SW480 (cell line): ENCODE measurements around the gene SLC37A4.
"Not testable (repeated sequence)": the region's sequence is repeated elsewhere in the genome, so short reads cannot be mapped to it uniquely, and the experiment has no call there.

Experiments used
- DNase-seq: peaks from one replicate; pipeline ENCODE4 v3.0.0-alpha.2; 2016; ENCODE audit warnings: low spot score

Gene SLC37A4

DNA sequence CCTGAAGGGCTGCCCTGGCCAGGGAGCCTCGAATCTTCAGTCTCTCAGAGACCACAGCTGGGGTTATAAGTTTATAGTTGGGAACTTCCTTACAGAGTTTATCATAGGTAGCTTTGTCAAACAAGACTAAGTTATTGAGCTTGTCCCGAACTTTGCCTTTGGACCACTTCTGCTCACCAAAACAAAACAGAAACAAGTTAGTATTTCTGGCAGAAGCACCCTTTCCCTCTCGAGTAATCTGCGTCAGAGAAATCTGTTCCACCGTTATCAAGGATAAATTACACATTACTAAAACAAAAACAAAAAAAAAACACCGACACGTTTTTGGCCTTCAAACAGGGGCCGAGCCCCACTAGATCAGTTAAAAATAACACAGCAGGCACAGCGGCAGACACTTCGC lies 13.3 kb downstream of the SLC37A4 start:
- DNase-seq: not testable (repeated sequence)

DNA sequence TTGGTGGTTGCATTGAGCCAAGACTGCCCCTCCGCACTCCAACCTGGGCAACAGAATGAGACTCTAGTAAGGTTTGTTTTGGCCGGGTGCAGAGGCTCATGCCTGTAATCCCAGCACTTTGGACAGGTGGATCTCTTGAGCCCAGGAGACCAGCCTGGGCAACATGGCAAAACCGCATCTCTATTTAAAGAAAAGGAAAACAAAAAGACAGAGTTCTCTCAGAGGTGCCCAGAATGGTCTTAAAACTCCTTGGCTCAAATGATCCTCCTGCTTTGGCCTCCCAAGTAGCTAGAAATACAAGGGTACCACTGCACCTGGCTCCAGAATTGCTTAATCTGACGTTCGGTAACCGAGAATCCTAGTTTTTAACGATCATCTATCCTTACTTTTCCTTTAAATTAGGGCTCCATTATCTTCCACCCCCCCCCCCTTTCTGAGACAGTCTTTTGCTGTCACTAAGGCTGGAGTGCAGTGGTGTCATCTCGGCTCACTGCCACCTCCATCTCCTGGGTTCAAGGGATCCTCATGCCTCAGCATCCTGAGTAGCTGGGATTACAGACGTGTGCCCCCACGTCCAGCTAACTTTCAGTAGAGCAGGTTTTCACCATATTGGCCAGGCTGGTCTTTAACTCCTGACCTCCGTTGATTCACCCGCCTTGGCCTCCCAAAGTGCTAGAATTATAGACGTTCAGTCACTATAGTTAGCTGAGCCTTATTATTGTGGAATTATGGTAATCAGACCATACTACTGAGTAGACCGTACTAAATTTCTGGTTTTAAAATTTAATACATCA lies 14.3 kb downstream of the SLC37A4 start:
- no peak for DNase-seq

DNA sequence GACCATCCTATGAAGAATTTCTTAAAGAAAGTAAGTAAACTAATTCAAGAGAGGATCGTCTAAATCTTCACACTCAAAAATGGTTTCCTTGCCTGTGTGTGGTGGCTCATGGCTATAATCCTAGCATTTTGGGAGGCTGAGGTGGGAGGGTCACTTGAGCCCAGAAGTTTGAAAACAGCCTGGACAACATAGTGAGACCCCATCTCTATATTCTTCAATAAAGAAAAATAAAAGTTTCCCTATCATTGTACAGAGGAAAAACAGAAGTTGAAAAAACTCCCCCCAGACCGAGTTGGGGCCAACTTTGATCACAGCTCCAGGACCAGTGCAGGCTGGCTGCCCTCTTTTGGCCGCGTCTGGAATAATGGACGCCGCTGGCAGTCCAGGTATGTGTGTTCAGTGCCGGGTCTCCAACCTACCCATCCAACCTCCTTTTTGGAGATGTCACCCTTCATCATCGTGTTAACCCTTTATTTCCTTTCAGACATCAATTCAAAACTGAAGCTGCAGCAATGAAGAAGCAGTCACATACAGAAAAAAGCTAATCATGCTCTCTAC lies 15.5 kb downstream of the SLC37A4 start:
- DNase-seq: no peak

DNA sequence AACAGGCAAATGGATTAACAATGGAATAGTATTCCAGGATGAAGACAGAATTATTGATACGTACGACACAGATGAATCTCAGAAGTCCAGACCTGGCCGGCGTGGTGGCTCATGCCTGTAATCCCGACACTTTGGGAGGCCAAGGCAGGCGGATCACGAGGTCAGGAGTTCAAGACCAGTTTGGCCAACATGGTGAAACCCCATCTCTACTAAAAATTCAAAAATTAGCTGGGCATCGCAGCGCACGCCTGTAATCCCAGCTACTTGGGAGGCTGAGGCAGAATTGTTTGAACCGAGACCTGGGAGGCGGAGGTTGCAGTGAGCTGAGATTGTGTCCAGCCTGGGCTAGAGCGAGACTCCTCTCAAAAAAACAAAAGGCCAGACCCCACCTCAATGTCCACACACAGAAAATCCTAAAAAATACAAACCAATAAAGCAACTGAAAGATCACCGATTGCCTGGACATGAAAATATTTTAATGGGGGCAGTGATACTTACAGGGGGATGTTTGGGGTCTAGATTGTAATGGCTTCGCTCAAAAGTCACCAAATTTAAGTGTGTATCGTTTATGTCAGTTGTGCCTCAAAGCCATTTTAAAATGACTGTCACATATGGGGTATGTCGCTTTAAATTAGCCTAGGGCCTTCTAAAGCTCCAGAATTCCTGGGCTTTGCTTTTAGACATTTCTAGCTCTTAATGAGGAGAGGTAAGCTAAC lies 16.3 kb downstream of the SLC37A4 start:
- DNase-seq: no peak

DNA sequence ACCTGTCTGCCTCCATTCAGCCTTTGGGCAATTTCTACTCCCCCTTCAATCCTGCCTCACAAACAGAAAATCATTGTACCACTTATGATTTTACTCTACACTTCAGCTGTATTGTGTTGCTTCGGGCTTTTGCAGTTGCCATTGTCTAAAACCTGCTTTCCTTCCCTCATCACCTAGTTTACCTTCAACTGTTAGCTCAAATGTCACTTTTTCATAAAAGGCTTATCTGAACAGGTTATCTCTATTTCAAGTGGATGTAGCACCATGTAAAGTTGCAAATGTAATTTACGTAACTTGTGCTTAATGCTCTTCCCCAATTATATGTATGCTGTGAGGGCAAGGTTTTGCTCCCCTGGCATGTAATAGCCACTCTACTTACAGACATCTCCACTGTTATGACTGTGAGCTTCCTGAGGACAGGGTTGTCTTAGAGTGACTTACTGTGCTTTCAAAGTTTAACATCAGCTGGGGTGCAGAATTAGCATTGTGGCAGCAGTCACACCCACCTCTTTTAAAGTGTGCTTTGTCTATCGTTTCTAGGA lies 18.0 kb downstream of the SLC37A4 start:
- DNase-seq: no peak

DNA sequence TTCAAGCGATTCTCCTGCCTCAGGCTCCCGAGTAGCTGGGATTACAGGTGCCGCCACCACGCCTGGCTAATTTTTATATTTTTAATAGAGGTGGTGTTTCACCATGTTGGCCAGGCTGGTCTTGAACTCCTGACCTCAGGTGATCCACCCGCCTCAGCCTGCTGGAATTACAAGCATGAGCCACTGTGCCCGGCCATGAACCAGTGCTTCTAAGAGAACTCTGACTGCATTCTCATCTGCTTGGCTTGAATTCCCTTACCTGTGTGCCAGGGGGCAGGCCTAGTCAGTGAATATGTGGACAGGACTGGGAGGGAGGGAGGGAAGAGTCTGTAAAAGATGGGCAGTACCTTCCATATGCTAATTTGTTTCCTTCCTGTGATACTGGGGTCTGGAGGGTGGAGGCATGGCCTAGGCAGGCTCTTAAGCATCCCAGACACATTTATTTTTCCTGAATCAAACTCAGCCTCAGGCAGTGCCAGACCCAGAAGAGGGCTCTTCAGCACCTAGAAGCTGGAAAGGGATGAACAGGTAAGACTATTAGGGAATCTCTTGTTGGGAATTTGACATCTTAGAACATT lies 19.1 kb downstream of the SLC37A4 start:
- peak; percentile 34 for DNase-seq

DNA sequence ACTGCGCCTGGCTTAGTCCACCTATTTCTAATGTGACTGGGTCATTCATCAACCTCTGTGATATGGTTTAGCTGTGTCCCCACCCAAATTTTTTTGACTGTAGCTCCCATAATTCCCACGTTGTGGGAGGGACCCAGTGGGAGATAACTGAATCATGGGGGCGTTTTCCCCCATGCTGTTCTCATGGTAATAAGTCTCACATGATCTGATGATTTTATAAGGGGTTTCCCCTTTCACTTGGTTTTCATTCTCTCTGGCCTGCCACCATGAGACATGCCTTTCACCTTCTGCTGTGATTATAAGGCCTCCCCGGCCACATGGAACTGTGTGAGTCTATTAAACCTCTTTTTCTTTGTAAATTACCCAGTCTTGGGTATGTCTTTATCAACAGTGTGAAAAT lies 24.0 kb downstream of the SLC37A4 start:
- no peak for DNase-seq

DNA sequence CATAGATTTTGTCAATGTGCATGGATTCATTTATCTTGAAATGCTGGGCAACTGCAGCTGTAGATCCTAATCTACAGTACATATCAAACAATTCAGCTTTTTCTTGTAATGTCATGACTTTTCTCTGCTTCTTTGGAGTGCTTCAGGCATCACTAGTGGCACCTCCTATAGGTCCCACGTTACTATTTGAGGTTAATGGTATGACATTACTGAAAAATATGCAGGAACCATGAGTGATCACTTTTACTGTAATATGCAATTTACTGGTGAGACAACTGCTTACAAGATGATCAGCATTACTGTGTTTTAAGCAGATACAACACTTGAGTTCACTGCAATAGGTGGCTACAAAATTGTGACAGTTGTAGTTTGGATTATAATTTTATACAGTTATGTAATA lies 29.8 kb downstream of the SLC37A4 start:
- no peak for DNase-seq

DNA sequence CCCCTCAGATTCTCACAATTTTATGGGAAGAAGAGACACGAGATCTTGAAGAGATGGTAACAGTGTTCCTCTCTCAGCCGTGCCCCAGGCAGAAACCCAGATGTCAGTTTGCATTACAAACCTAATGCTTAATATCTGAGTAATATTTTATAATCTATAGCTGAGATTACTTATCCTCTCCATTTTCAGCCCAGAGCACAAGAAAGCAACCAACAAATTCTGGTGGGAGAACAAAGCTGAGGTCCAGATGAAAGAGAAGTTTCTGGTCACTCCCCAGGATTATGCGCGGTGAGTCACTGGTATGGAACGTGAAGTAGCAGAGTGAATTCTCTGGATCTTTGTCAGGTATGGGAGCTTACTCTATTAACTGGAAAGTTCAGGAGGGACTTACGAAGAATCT lies 31.9 kb downstream of the SLC37A4 start:
- DNase-seq: peak; percentile 93

DNA sequence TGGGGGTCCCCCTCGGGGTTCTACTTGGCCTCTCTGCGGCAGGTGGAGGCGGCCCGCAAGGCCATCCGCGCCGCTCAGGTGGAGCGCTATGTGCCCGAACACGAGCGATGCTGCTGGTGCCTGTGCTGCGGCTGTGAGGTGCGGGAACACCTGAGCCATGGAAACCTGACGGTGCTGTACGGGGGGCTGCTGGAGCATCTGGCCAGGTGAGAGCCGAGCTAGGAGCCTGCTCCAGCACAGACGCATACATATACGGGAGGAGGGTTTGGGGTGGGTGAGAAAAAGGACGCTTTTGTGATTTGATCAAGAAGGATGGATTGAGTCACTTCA lies 32.3 kb downstream of the SLC37A4 start:
- DNase-seq: peak; percentile 33

DNA sequence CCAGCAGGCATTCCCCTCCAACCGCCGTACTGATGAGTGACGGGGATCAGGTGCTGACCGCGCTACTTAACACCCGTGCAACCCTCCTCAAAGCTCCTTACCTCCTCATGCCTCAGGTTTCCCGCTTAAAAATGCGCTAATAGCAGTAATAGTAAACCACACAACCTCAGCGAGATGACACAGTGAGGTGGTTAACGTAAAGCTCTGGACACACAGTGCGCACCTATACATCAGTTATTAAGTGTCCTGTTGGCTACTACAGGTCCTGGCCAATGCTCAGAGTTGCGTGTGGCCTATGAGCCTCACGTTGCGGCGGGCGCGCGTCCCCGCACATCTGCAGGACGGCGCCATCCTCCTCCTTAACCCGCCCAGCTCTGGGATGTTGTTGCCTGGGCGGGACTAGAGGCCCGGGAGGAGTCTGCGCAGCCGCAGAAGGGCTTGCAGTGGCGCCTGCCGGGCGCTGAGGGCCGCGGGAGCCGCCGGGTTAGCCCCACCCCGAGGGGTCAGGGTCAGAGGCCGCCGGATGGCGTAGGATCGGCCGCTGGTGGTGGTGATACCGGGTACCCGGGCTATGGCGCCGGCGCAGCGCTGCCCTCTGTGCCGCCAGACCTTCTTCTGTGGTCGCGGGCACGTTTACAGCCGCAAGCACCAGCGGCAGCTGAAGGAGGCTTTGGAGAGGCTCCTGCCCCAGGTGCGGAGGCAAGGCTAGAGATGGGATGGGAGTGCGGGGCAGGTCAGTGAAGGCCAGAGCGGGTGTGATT lies 32.9 kb downstream of the SLC37A4 start, which contains the start of gene CENATAC:
CENATAC (plus strand) TSS at position 512 of the 761 bp plus-strand sequence; CDS start at position 572, 60 bp downstream.
- peak; percentile 91 for DNase-seq

DNA sequence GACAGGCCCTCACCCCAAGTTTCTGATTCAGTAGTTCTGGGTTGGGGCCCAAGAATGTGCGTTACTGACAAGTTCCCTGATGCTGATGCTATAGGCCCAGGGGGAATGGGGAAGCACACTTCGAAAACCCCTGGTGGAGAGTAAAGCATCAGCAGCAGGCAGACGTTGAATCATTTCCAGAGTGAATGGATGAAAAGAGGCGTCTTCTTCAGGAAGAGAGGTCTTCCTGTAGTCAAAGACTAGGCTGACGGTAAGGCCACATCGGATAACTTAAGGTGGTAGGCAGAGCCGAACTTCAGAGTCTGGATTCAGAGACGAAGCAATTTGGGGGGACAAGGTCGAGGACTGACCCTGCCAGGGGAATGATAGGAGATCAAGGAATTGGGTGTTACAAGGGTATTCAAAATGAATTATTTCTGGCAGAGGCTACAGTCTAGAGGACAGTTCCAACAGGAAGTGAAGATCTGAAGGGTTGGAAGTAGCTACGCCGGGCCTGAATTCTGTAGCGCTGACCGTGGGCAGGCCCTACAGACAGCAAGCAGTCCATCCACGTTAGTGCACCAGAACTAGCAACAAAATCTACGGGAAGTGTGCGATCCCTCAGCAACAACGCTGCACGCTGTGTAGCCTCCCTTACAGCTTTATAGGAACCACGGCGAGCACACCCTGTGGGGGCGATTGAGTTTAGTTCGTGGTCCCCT lies 33.6 kb downstream of the SLC37A4 start:
- DNase-seq: peak; percentile 29

DNA sequence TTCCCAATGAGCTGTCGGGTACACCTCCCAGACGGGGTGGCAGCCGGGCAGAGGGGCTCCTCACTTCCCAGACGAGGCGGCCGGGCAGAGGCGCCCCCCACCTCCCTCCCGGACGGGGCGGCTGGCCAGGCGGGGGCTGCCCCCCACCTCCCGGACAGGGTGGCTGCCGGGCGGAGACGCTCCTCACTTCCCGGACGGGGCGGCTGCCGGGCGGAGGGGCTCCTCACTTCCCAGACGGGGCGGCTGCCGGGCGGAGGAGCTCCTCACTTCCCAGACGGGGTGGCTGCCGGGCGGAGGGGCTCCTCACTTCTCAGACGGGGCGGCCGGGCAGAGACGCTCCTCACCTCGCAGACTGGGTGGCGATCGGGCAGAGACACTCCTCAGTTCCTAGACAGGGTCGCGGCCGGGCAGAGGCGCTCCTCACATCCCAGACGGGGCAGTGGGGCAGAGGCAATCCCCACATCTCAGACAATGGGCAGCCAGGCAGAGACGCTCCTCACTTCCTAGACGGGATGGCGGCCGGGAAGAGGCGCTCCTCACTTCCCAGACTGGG lies 39.1 kb downstream of the SLC37A4 start:
- DNase-seq: not testable (repeated sequence)

DNA sequence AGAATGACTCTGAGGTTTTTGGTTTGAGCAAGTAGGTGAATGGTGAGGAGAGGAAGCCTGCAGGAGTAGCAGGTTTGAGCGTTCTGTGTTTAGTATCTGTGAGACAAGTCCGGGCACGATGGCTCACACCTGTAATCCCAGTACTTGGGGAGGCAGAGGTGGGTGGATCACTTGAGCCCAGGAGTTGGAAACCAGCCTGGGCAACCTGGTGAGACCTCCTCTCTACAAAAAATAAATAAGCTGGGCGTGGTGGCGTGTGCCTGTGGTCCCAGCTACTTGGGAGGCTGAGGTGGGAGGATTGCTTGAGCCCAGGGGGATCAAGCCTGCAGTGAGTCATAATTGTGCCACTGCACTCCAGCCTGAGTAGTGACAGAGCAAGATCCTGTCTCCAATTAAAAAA lies 42.4 kb downstream of the SLC37A4 start:
- DNase-seq: no peak

DNA sequence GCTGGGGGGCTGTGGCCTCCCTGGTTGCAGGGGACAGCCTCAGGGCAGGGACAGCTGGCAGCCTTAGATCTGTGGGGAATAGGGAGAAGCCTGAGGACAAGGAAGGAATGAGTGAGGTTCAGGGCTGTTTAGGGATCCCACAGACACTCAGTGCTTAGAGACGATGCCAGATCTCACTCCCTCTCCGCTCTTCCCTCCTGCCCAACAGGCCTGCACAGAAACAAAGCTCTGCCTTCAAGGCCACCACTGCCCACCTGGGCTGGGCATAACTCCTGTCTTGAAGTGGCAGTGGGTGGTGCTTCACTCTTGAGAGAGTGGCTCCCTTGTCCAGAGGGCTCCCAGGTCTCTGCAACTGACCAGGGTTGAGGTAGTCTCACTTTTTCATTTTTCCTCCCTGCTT lies 45.9 kb downstream of the SLC37A4 start:
- DNase-seq: no peak

DNA sequence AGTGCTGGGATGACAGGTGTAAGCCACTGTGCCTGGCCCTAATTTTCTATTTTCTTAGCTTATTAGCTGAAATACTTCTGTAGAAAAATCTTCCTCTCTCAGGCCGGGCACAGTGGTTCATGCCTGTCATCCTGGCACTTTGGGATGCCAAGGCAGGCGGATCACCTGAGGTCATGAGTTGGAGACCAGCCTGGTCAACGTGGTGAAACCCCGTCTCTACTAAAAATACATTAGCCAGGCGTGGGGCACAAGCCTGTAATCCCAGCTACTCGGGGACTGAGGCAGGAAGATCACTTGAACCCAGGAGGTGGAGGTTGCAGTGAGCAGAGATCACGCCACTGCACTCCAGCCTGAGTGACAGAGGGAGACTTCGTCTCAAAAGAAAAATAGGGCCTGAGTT lies 46.3 kb downstream of the SLC37A4 start:
- DNase-seq: not testable (repeated sequence)

DNA sequence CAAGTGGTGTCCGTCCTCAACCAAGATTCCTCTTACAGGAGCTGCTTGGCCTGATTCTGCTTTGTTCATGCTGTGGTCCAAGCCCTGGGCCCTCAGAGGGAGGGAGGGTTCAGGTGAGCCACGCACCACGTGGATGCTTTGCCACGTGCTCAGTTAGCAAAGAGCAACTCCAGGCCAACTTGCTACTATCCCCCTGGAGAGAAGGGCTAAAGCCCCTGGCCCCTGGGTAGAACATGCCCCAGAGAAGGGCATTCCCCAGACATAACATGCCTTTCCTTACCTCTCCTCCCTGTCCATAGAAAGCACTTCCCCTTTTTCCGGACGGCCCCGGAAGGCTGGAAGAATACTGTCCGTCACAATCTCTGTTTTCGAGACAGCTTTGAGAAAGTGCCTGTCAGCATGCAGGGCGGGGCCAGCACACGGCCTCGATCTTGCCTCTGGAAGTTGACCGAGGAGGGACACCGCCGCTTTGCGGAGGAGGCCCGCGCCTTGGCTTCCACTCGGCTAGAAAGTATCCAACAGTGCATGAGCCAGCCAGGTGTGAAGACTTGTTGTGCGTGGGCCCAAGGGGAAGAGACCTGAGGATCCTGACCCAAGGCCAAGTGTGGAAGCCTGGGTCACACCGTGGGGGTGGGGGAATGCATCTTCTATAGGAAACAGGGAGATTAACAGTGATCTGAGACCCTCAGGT lies 50.3 kb downstream of the SLC37A4 start:
- no peak for DNase-seq

DNA sequence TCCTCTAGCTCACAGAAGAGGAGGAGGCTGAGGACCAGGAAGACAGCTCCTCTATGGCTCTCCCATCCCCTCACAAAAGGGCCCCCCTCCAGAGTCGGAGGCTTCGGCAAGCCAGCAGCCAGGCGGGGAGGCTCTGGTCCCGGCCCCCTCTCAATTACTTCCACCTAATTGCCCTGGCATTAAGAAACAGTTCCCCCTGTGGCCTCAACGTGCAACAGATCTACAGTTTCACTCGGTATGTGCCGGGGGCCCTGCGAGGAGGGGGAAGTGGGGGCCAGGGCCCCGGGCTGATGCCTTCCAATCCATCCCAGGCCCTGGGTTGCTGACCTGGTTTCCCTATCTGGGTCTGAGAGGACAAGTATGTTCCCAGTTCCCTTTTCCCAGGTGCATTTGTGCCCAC lies 51.2 kb downstream of the SLC37A4 start:
- no peak for DNase-seq

DNA sequence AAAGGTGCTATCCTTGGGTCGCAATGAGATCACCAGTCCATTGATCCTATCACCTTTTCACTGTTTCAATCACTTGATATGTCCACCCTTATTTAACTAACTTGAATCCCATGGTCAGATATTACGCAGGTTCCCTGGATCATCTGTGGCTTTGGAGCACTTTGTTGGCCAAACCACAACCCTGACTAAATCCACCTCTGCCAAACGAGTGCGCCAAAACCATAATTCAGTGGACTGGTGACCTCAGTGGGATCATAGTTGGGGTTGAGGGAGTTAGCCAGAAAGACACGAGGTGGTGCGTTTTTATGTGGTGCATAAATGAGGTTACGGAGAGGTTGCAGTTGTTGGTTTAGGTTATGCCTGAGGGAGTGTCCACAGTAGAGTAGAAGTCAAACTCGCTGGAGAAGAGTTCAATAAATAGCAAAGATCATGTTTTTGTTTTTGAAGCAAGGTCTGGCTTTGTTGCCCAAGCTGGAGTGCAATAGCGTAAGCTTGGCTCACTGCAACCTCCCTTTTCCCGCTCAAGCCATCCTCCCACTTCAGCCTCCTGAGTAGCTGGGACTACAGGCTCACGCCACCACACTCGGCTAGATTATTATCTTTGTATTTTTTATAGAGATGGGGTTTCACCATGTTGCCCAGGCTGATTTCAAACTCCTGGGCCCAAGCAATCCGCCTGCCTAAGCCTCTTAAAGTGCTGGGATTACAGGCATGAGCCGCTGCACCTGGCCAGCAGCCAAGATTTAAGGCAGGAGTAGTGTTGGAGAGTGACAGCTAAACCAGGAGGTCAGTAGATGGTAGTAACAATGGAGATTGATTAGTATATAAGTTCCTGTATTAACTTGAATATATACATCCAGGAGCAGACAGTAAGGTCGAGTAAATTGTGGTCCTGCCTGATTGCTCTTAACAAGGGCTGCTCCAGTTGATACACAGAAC lies 54.6 kb downstream of the SLC37A4 start:
- DNase-seq: peak; percentile 19
